ENCODE data around the gene PXK. TPM values are rescaled to one million over a fixed set of nuclear protein-coding genes. Genes with fewer than 3 reads are reported as not detected.

Gene PXK
- total and polyA plus RNA-seq, 12 donors: 5.6 to 40.5 (median 25.3) TPM

- peaks cover 0 to 16% of the 10 kb centered on the region in 2 donors for H3K4me1 ChIP-seq (replicated peaks in 1 of 2)
- intact Hi-C loops (cut with DNase I): no loop called here
- no peak overlapping the region for H3K27ac ChIP-seq
- 88 to 97% (median 92%) methylated on average over 3 of the region's 3 CpGs for WGBS, 4 donors
- H3K4me3 ChIP-seq: no peak overlapping the region
- no peaks in the 10 kb centered on the region for H3K9me3 ChIP-seq (replicated peaks in 1 of 3)
- no peaks in the 10 kb centered on the region for H3K27me3 ChIP-seq
- TF ChIP-seq POLR2A (IDR thresholded peaks at IDR 0.05): no peak
- no peak for TF ChIP-seq CTCF (IDR thresholded peaks at IDR 0.05)
- no peak for DNase-seq
- H3K36me3 ChIP-seq (replicated peaks in 1 of 2): no peaks in the 10 kb centered on the region
Measured at GRCh38 chr3:58340594-58341244, 8.0 kb downstream of the PXK start.

GRCh38 chr3:58341376-58341775, 8.7 kb downstream of the PXK start:
- intact Hi-C loops (cut with DNase I): no loop called here
- TF ChIP-seq CTCF (IDR thresholded peaks at IDR 0.05) (no peak), POLR2A (IDR thresholded peaks at IDR 0.05) (no peak)
- H3K27me3 ChIP-seq: no peaks in the 10 kb centered on the region
- DNase-seq: no peak
- H3K4me3 ChIP-seq: no peak overlapping the region
- H3K4me1 ChIP-seq (replicated peaks in 1 of 2): peaks cover 0 to 9% of the 10 kb centered on the region in 2 donors
- WGBS, 4 donors: 90 to 96% (median 94%) methylated on average over 3 of the region's 3 CpGs
- no peaks in the 10 kb centered on the region for H3K36me3 ChIP-seq (replicated peaks in 1 of 2)
- H3K9me3 ChIP-seq (replicated peaks in 1 of 3): no peaks in the 10 kb centered on the region
- H3K27ac ChIP-seq: no peak overlapping the region

GRCh38 chr3:58342676-58343075, 10.0 kb downstream of the PXK start:
- no peak for DNase-seq
- no peaks in the 10 kb centered on the region for H3K27me3 ChIP-seq
- TF ChIP-seq POLR2A (IDR thresholded peaks at IDR 0.05) (no peak), CTCF (IDR thresholded peaks at IDR 0.05) (no peak)
- H3K4me1 ChIP-seq (replicated peaks in 1 of 2): no peaks in the 10 kb centered on the region
- no peaks in the 10 kb centered on the region for H3K36me3 ChIP-seq (replicated peaks in 1 of 2)
- intact Hi-C loops (cut with DNase I): no loop called here
- 63 to 81% (median 70%) methylated on average over 5 of the region's 5 CpGs for WGBS, 4 donors
- no peak overlapping the region for H3K4me3 ChIP-seq
- H3K9me3 ChIP-seq (replicated peaks in 1 of 3): no peaks in the 10 kb centered on the region
- no peak overlapping the region for H3K27ac ChIP-seq

GRCh38 chr3:58345457-58345856, 12.8 kb downstream of the PXK start:
- Histone ChIP-seq H3K36me3 (replicated peaks in 1 of 2) (no peaks in the 10 kb centered on the region), H3K9me3 (replicated peaks in 1 of 3) (no peaks in the 10 kb centered on the region), H3K4me1 (replicated peaks in 1 of 2) (peaks cover 2 to 5% of the 10 kb centered on the region in 2 donors), H3K4me3 (no peak overlapping the region), H3K27me3 (no peaks in the 10 kb centered on the region), H3K27ac (no peak overlapping the region)
- intact Hi-C loops (cut with DNase I): no loop called here
- DNase-seq: no peak
- 94 to 97% (median 96%) methylated on average over 4 of the region's 4 CpGs for WGBS, 4 donors
- TF ChIP-seq CTCF (IDR thresholded peaks at IDR 0.05): no peak
- TF ChIP-seq POLR2A (IDR thresholded peaks at IDR 0.05): no peak
